IMR-90 (cell line): Measurements from ENCODE around the gene DNAJB8. TPM values are rescaled to one million over a fixed set of nuclear protein-coding genes. Genes with fewer than 3 reads are reported as not detected.

Source experiments
- ATAC-seq: fragments of 200-7000 bp; cut with Tn5 transposase; 2 replicates; pipeline ENCODE4 v1.9.1; 2020; ENCODE audit warnings: low read depth, mild to moderate bottlenecking, moderate library complexity
- BruUV-seq: library from RNA; stranded (reverse); fragments of 400-500 nt; replicated peaks from 2 replicates; lab custom pipeline; 2021; lab: Mats Ljungman, UMichigan
- CTCF ChIA-PET: fragments of 300-600 bp; formaldehyde crosslinking; extraction: SDS; loops from one replicate; lab custom pipeline; 2021; ENCODE audit warnings: antibody characterized with exemption; lab: Yijun Ruan, JAX
- POLR2A ChIA-PET: fragments of 300-600 bp; sonication (Branson Sonifier 250); formaldehyde crosslinking; loops from one replicate; lab custom pipeline; 2022; ENCODE audit warnings: antibody characterized with exemption; ENCODE audit not compliant: unreplicated experiment; lab: Charles Lee
- DNase-seq: peaks from one replicate; pipeline ENCODE4 v3.0.0; 2013
- H2AFZ ChIP-seq: replicated peaks from 2 replicates; pipeline ENCODE3; 2013; ENCODE audit warnings: low read length, mild to moderate bottlenecking; ENCODE audit not compliant: poor library complexity
- H2AK5ac ChIP-seq: 2 replicates; pipeline ENCODE4 v1.6.1; 2013; ENCODE audit warnings: low read depth, low read length, inconsistent platforms
- H2AK9ac ChIP-seq: replicated peaks from 2 replicates; pipeline ENCODE3; 2013; ENCODE audit warnings: mild to moderate bottlenecking, low read depth, low read length, moderate library complexity; ENCODE audit not compliant: poor library complexity
- H2BK120ac ChIP-seq: 2 replicates; pipeline ENCODE4 v1.6.1; 2013; ENCODE audit warnings: low read depth, low read length, inconsistent platforms
- H2BK15ac ChIP-seq: 3 replicates; pipeline ENCODE4 v1.6.1; 2013; ENCODE audit warnings: low read depth, low read length, inconsistent platforms
- H2BK20ac ChIP-seq: 2 replicates; pipeline ENCODE4 v1.6.1; 2013; ENCODE audit warnings: low read depth, mild to moderate bottlenecking, inconsistent platforms, low read length, moderate library complexity
- H2BK5ac ChIP-seq: 2 replicates; pipeline ENCODE4 v1.6.1; 2013; ENCODE audit warnings: mild to moderate bottlenecking, low read depth, low read length, inconsistent platforms; ENCODE audit not compliant: poor library complexity, severe bottlenecking
- H3K14ac ChIP-seq: replicated peaks from 2 replicates; pipeline ENCODE4 v1.6.1; 2013; ENCODE audit warnings: low read depth, low read length, inconsistent platforms
- H3K18ac ChIP-seq: 2 replicates; pipeline ENCODE4 v1.6.1; 2013; ENCODE audit warnings: low read depth, low read length, control low read depth
- H3K23ac ChIP-seq: 2 replicates; pipeline ENCODE4 v1.6.1; 2013; ENCODE audit warnings: low read depth, low read length, inconsistent platforms
- H3K27ac ChIP-seq: 2 replicates; pipeline ENCODE4 v1.5.1; 2013; ENCODE audit warnings: mild to moderate bottlenecking, control low read depth, low read length; ENCODE audit not compliant: insufficient read depth
- H3K27me3 ChIP-seq: 2 replicates; pipeline ENCODE4 v1.6.1; 2013; ENCODE audit warnings: low read length; ENCODE audit not compliant: control insufficient read depth, insufficient read depth
- H3K36me3 ChIP-seq: 2 replicates; pipeline ENCODE4 v1.6.1; 2013; ENCODE audit warnings: low read length, mixed read lengths; ENCODE audit not compliant: control insufficient read depth, insufficient read depth
- H3K4ac ChIP-seq: 2 replicates; pipeline ENCODE4 v1.6.1; 2013; ENCODE audit warnings: low read depth, low read length, inconsistent platforms
- H3K4me1 ChIP-seq: 2 replicates; pipeline ENCODE4 v1.6.1; 2013; ENCODE audit warnings: low read length, mixed read lengths; ENCODE audit not compliant: control insufficient read depth, insufficient read depth
- H3K4me2 ChIP-seq: 2 replicates; pipeline ENCODE4 v1.6.1; 2013; ENCODE audit warnings: low read depth, mild to moderate bottlenecking, control low read depth, low read length, moderate library complexity
- H3K4me3 ChIP-seq: 2 replicates; pipeline ENCODE4 v1.5.1; 2013; ENCODE audit warnings: low read depth, mild to moderate bottlenecking, control low read depth, low read length, moderate library complexity; ENCODE audit not compliant: insufficient read depth
- H3K56ac ChIP-seq: 2 replicates; pipeline ENCODE4 v1.6.1; 2013; ENCODE audit warnings: low read length, inconsistent platforms; ENCODE audit not compliant: insufficient read depth; ENCODE audit errors: extremely low read depth
- H3K79me1 ChIP-seq, 2 experiments: 2 replicates each; pipeline ENCODE4 v1.6.1; 2013; ENCODE audit warnings: low read length in 2 of 2, inconsistent platforms in 1 of 2, low read depth in 1 of 2
- H3K9ac ChIP-seq: 2 replicates; pipeline ENCODE4 v1.6.1; 2013; ENCODE audit warnings: low read depth, low read length, control low read depth
- H3K9me1 ChIP-seq: 2 replicates; pipeline ENCODE4 v1.6.1; 2013; ENCODE audit warnings: low read length, inconsistent platforms; ENCODE audit not compliant: insufficient read depth
- H3K9me3 ChIP-seq: 2 replicates; pipeline ENCODE4 v1.6.1; 2013; ENCODE audit warnings: low read length; ENCODE audit not compliant: control insufficient read depth, insufficient read depth
- H4K20me1 ChIP-seq: 2 replicates; pipeline ENCODE4 v1.6.1; 2013; ENCODE audit warnings: low read length, inconsistent platforms; ENCODE audit not compliant: insufficient read depth
- H4K5ac ChIP-seq: 2 replicates; pipeline ENCODE4 v1.6.1; 2013; ENCODE audit warnings: mild to moderate bottlenecking, low read depth, low read length, control low read depth
- H4K8ac ChIP-seq, 2 experiments: 2 replicates each; pipeline ENCODE4 v1.6.1; 2013; ENCODE audit warnings: low read depth in 2 of 2, low read length in 2 of 2, control low read depth in 1 of 2, inconsistent platforms in 1 of 2
- H4K91ac ChIP-seq: 2 replicates; pipeline ENCODE4 v1.6.1; 2013; ENCODE audit warnings: low read depth, low read length, inconsistent platforms; ENCODE audit not compliant: insufficient read depth
- BHLHE40 ChIP-seq: fragments of 150-350 bp; IDR thresholded peaks from 2 replicates; pipeline ENCODE4 v1.6.1; 2016; ENCODE audit warnings: mild to moderate bottlenecking, low read depth, low read length
- CHD1 ChIP-seq: IDR thresholded peaks from 2 replicates; pipeline ENCODE4 v1.6.1; 2012; ENCODE audit warnings: low read depth, low read length, improper control_type of control experiment
- FOS ChIP-seq: fragments of 150-350 bp; IDR thresholded peaks from 2 replicates; pipeline ENCODE4 v1.6.1; 2016; ENCODE audit warnings: low read depth, low read length
- MAFK ChIP-seq: IDR thresholded peaks from 2 replicates; pipeline ENCODE4 v1.6.1; 2012; ENCODE audit warnings: low read depth, low read length, improper control_type of control experiment
- MAZ ChIP-seq: IDR thresholded peaks from 2 replicates; pipeline ENCODE4 v1.6.1; 2012; ENCODE audit warnings: low read depth, mild to moderate bottlenecking, low read length, improper control_type of control experiment, moderate library complexity, borderline replicate concordance
- RAD21 ChIP-seq: IDR thresholded peaks from 2 replicates; pipeline ENCODE4 v1.6.1; 2012; ENCODE audit warnings: low read length, improper control_type of control experiment
- RFX5 ChIP-seq: IDR thresholded peaks from 2 replicates; pipeline ENCODE4 v1.8.0; 2012; ENCODE audit warnings: low read depth, mild to moderate bottlenecking, low read length, moderate library complexity
- SMC3 ChIP-seq: fragments of 150-350 bp; IDR thresholded peaks from 2 replicates; pipeline ENCODE4 v1.6.1; 2016; ENCODE audit warnings: low read depth, mild to moderate bottlenecking, antibody characterized with exemption, low read length, moderate library complexity
- WGBS, 2 experiments: methylation state at CpG; one replicate each; pipeline versions ENCODE4 v1.1.5 to v1.1.7; 2013; ENCODE audit warnings: missing lambda C conversion rate in 2 of 2; ENCODE audit not compliant: insufficient read length in 1 of 2; ENCODE audit errors: extremely low coverage in 2 of 2; 5-methylcytosine and 5-hydroxymethylcytosine counted together
- dilution Hi-C: fragments of 300-500 bp; cut with HindIII; formaldehyde crosslinking; loops from one replicate; pipeline ENCODE4 v1.14.3; 2018; ENCODE audit warnings: low sequenced_read_pairs; ENCODE audit not compliant: unreplicated experiment
- in situ Hi-C: fragments of 300-500 bp; cut with MboI; formaldehyde crosslinking; loops from 3 replicates; pipeline ENCODE4 v1.14.3; 2019; ENCODE audit warnings: low sequenced_read_pairs, inconsistent platforms, mixed read lengths
- intact Hi-C: fragments of 100-400 bp; cut with micrococcal nuclease; formaldehyde crosslinking; loops from 2 replicates; pipeline ENCODE4 v1.10.0; 2022
- polyA plus RNA-seq, 3 experiments: library from polyadenylated mRNA; depleted of rRNA; stranded (reverse); fragments of >200 nt; gene quantifications; 2 replicates each; pipeline ENCODE4 v1.2.3, GENCODE V29; 2012; ENCODE audit warnings: low replicate concordance in 1 of 3
- total RNA-seq: library from RNA; depleted of rRNA; stranded (reverse); fragments of >200 nt; gene quantifications from 2 replicates; pipeline ENCODE4 v1.2.3, GENCODE V29; 2012
- TF ChIP-seq, protein P1 (sequence below): fragments of 150-350 bp; IDR thresholded peaks from 2 replicates; pipeline ENCODE4 v1.6.1; 2016; ENCODE audit warnings: low read depth, mild to moderate bottlenecking, low read length, moderate library complexity, borderline replicate concordance
- TF ChIP-seq, protein P2 (sequence below): conservative IDR thresholded peaks from 2 replicates; pipeline ENCODE4 v1.5.1; 2012; ENCODE audit warnings: mild to moderate bottlenecking, low read depth, low read length, improper control_type of control experiment

DNAJB8 gene
- total and polyA plus RNA-seq, 2 of the 4 experiments (the other 2 are of a cell fraction): not detected

DNA sequence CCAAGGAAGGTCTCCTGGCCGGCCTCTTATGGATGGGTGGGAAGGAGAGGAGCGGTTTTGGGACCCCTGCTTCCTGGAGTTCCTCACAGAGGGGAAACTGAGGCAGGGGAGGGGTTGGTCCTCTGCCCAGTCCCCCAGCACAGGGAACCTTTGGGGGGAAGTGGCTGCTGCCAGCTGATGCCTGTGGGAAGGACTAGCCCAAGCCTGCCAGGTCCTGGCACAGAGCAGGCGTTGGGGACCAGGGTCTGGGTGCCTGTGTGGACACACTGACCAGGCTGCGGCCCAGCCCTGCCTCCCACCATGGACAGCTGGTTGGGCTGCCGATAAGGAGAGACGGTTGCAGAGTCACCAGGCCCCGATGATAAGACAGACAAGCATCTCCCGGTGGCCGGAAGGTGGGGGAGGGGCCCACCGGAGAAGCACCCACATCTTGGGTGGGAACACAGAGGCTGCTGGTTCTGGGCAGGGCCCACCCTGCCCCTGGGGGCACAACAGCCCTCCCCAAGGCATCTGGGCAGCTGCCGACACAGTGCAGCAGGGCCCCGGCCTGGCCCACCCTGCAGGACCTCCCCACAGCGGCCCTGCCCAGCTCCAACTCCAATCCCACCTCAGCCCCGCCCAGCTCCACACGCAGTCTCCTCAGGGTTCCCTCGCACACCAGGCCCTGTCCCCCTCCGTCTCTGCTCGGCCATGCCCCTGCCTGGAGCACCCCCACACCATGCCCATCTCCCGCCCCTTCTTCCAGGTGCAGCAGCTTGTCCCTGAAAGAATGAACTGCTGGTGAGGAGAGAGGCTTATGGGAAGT is 50.7 kb downstream of the DNAJB8 start:
- DNase-seq (no peak), ATAC-seq (no peak)
- peak overlapping the region; percentile 51 for H2AK9ac ChIP-seq
- in situ Hi-C loops: no loop called here
- 0 out of 2 replicates have a peak, but pooled peaks cover 3% of the 10 kb centered on the region for H3K4me1 ChIP-seq
- no peaks in the 10 kb centered on the region for H3K36me3 ChIP-seq
- no peak overlapping the region for H3K27ac ChIP-seq
- H4K20me1 ChIP-seq: no peaks in the 10 kb centered on the region
- H4K8ac ChIP-seq: no peak overlapping the region
- no peak overlapping the region for H2BK120ac ChIP-seq
- H3K23ac ChIP-seq: no peak overlapping the region
- H2BK5ac ChIP-seq: no peak overlapping the region
- no peaks in the 10 kb centered on the region for H3K79me1 ChIP-seq
- H3K18ac ChIP-seq: no peak overlapping the region
- 80% methylated on average over 7 of the region's 19 CpGs; no CpG with 5 or more reads in 1 of the 2 experiments for WGBS, 2 experiments
- no peak overlapping the region for H2BK20ac ChIP-seq
- BruUV-seq: no TSS peak
- peaks cover 7% of the 10 kb centered on the region for H3K9me3 ChIP-seq
- H2AFZ ChIP-seq: peak overlapping the region; percentile 5
- no peak overlapping the region for H3K4me2 ChIP-seq
- no peaks in the 10 kb centered on the region for H3K27me3 ChIP-seq
- H4K5ac ChIP-seq: no peak overlapping the region
- no peak overlapping the region for H2BK15ac ChIP-seq
- no peak overlapping the region for H3K4me3 ChIP-seq
- H3K14ac ChIP-seq: no peak overlapping the region
- no peak overlapping the region for H3K56ac ChIP-seq
- H3K4ac ChIP-seq: 0 out of 2 replicates have a peak overlapping the region, but pooled peaks have one; percentile 19
- H3K9me1 ChIP-seq: peaks cover 5% of the 10 kb centered on the region; the same call in 1 of the 2 replicates
- H2AK5ac ChIP-seq: peak overlapping the region; percentile 52
- POLR2A ChIA-PET: no interaction called here
- dilution Hi-C loops: no loop called here
- no peak for TF ChIP-seq FOS
- no peak for TF ChIP-seq MAZ
- no peak for TF ChIP-seq CHD1
- no peak for TF ChIP-seq RAD21
- TF ChIP-seq BHLHE40: no peak
- TF ChIP-seq SMC3: no peak
- TF ChIP-seq MAFK: no peak
- TF ChIP-seq, protein P1, sequence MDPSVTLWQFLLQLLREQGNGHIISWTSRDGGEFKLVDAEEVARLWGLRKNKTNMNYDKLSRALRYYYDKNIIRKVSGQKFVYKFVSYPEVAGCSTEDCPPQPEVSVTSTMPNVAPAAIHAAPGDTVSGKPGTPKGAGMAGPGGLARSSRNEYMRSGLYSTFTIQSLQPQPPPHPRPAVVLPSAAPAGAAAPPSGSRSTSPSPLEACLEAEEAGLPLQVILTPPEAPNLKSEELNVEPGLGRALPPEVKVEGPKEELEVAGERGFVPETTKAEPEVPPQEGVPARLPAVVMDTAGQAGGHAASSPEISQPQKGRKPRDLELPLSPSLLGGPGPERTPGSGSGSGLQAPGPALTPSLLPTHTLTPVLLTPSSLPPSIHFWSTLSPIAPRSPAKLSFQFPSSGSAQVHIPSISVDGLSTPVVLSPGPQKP: no peak
- no peak for TF ChIP-seq RFX5
- TF ChIP-seq, protein P2, sequence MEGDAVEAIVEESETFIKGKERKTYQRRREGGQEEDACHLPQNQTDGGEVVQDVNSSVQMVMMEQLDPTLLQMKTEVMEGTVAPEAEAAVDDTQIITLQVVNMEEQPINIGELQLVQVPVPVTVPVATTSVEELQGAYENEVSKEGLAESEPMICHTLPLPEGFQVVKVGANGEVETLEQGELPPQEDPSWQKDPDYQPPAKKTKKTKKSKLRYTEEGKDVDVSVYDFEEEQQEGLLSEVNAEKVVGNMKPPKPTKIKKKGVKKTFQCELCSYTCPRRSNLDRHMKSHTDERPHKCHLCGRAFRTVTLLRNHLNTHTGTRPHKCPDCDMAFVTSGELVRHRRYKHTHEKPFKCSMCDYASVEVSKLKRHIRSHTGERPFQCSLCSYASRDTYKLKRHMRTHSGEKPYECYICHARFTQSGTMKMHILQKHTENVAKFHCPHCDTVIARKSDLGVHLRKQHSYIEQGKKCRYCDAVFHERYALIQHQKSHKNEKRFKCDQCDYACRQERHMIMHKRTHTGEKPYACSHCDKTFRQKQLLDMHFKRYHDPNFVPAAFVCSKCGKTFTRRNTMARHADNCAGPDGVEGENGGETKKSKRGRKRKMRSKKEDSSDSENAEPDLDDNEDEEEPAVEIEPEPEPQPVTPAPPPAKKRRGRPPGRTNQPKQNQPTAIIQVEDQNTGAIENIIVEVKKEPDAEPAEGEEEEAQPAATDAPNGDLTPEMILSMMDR: no peak
- no peak overlapping the region; the same call in 1 of the 2 replicates for H4K91ac ChIP-seq
- no peak overlapping the region for H3K9ac ChIP-seq
- CTCF ChIA-PET: no interaction called here
- intact Hi-C loops: no loop called here
